PC-3 (cell line): ENCODE measurements around the gene DNAJC1.

Source experiments
- EZH2 ChIP-seq: fragments of 300-600 bp; sonication (generic); IDR thresholded peaks from one replicate; pipeline ENCODE4 v1.6.1; 2017; ENCODE audit warnings: antibody characterized with exemption, mild to moderate bottlenecking, low read length; ENCODE audit not compliant: unreplicated experiment
- EZH2phosphoT487 ChIP-seq: fragments of 300-600 bp; sonication (generic); IDR thresholded peaks from 2 replicates; pipeline ENCODE4 v1.6.1; 2018; ENCODE audit warnings: mild to moderate bottlenecking, antibody characterized with exemption, low read length, borderline replicate concordance
- TF ChIP-seq, protein P1 (sequence below): fragments of 300-600 bp; sonication (generic); conservative IDR thresholded peaks from 2 replicates; pipeline ENCODE4 v1.5.1; 2017; ENCODE audit warnings: antibody characterized with exemption, low read depth, mild to moderate bottlenecking, low read length

DNA sequence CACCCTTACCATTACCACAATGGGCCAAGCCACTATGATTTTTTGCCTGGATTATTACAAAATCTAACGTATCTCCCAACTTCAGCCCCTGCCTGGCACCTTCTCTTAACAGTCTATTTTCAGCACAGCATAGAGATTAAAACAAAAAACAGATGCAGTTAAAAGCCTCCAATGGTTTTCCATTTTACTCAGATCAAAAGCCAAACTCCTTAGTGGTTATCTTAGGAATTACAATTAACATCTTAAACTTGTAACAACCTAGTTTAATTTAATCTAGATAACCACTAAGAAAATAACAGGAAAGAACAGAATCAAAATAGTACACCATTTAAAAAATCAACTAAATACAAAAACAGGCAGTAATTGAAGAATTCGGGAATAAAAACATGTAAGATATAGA, 43.5 kb downstream of the DNAJC1 start:
- TF ChIP-seq, protein P1, sequence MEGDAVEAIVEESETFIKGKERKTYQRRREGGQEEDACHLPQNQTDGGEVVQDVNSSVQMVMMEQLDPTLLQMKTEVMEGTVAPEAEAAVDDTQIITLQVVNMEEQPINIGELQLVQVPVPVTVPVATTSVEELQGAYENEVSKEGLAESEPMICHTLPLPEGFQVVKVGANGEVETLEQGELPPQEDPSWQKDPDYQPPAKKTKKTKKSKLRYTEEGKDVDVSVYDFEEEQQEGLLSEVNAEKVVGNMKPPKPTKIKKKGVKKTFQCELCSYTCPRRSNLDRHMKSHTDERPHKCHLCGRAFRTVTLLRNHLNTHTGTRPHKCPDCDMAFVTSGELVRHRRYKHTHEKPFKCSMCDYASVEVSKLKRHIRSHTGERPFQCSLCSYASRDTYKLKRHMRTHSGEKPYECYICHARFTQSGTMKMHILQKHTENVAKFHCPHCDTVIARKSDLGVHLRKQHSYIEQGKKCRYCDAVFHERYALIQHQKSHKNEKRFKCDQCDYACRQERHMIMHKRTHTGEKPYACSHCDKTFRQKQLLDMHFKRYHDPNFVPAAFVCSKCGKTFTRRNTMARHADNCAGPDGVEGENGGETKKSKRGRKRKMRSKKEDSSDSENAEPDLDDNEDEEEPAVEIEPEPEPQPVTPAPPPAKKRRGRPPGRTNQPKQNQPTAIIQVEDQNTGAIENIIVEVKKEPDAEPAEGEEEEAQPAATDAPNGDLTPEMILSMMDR, result no peak
- TF ChIP-seq EZH2, result no peak
- no peak for TF ChIP-seq EZH2phosphoT487
